Activated CD4-positive, alpha-beta T cell treated with anti-CD3 and anti-CD28 coated beads, Interleukin-2, amount 50 U/mL, for 16 hours (primary cell): ENCODE measurements around the gene GPR150.

ENCODE experiments used
- DNase-seq: peaks from one replicate; pipeline ENCODE4 v3.0.0-alpha.2; 2020

The GPR150 gene

DNA sequence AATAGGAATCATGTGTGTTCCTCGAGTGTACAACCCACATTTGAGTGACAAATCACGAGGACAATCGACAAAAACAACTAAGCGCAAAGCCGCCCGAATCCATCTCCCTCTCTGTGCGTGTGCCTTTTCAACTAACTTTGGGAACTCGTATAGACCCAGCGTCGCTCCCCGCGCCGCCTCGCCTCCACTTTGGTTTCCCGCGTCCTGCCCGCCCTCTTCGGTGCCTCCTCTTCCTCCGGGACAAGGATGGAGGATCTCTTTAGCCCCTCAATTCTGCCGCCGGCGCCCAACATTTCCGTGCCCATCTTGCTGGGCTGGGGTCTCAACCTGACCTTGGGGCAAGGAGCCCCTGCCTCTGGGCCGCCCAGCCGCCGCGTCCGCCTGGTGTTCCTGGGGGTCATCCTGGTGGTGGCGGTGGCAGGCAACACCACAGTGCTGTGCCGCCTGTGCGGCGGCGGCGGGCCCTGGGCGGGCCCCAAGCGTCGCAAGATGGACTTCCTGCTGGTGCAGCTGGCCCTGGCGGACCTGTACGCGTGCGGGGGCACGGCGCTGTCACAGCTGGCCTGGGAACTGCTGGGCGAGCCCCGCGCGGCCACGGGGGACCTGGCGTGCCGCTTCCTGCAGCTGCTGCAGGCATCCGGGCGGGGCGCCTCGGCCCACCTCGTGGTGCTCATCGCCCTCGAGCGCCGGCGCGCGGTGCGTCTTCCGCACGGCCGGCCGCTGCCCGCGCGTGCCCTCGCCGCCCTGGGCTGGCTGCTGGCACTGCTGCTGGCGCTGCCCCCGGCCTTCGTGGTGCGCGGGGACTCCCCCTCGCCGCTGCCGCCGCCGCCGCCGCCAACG, at the start of gene GPR150:
GPR150 (plus strand) TSS at position 58 of the 840 bp plus-strand sequence; CDS start at position 247, 189 bp downstream.
- peak; percentile 46 for DNase-seq

DNA sequence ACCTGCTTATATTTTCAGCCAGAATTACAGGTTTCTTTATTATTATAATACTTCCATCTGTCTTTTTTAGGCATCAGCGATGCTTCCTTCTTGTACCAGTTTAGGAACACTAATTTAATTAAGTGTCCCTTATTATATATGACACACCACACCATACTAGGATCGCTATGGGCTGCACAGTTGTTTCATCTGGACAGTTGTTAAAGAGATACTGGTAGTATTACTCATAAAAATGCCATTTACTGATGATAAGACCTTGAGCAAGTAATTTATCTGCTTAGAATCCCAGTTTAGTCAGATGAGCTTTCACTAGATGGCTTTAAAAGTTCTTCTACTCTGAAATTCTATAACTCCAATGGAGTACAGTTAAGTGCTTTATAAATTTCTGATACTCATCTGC, 47.9 kb upstream of the GPR150 start:
- DNase-seq, result no peak

DNA sequence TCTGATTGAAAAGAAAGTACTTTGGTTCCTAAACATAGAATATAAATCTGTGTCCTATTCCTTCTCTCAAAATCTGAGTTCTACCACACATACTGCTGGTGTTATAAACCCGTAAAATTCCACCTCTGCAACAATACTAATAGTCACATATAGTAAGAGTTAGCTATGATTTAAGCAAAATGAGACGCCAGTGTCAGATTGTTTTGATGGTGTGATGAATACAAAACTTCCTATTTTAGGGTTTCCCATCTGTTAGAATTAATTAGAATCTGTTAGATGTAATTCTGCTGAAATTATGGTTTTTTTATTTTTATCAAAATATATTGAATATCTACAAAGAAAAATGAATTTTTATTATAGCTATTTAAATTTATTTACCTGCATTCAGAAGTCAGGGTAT, 38.3 kb upstream of the GPR150 start:
- no peak for DNase-seq

DNA sequence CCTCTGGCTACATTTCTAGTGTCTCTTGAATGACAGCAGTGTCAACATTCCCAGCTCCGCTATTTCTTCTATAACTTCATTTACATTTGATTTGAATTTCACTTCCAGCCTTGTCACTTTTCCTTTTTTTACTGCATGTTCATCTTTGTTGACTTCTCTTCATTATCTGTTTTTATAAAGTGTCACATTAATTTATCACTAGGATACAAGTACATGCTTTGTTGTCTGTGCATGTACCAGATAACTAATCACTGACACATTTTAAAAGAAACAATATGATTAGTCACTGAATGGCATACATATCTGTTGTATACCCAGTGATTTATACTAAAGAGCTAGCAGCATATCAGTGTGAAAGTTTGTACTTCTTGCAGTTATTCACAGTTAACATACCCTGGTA, 35.9 kb upstream of the GPR150 start:
- no peak for DNase-seq

DNA sequence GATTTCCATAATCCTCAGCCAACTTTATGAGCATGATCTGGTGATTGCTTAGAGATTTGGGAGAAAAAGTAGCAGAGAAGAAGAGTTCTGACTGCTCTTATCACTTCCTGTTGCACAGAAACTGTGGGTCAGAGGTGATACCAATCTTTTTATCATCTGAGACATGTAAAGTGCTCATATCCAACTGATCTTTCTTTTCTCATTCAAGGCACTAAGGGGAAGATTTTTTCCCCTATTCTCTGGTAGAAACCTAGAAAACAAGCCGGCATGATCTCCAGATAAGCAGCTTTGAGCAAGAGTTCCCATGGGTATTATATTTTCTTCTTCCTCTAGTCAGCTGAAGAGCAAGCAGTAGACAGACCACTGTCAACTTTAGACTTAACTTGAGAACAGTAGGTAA, 29.0 kb upstream of the GPR150 start:
- DNase-seq, result peak; percentile 45

DNA sequence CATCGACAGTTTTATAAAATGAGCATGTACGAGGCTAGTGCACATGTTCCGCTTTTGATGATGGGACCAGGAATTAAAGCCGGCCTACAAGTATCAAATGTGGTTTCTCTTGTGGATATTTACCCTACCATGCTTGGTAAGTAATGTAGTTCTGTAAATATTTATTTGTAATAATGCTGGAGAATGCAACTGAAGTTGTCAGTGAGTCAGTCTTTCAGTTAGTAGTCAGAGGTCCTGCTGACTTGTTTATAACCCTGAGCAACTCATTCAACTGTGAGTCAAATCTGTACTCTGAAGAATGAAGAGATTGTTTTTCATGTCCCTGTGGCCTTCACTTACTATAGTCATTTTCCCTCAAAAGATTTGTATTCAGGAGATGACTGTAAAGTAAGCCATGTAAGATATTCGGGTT, 28.4 kb upstream of the GPR150 start:
- DNase-seq, result peak; percentile 90

DNA sequence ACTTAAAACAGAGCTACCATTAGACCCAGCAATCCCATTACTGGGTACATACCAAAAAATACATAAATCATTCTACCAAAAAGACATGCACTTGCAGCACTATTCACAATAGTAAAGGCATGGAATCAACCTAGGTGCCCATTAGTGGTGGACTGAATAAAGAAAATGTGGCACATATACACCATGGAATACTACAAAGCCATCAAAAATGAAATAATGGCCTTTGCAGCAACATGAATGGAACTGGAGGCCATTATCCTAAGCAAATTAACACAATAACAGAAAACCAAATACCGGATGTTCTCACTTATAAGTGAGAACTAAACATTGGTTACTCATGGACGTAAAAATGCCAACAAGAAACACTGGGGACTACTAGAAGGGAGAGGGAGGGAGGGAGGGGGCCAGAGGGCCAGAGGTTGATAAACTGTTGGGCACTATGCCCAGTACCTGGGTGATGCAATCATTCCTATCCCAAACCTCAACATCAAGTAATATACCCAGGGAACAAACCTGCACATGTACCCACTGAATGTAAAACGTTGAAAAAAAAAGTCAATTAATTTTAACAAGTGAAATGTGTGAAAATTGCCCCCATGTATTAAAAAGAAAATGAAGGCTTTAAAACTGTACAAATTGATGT, 24.5 kb upstream of the GPR150 start:
- DNase-seq, result no peak

DNA sequence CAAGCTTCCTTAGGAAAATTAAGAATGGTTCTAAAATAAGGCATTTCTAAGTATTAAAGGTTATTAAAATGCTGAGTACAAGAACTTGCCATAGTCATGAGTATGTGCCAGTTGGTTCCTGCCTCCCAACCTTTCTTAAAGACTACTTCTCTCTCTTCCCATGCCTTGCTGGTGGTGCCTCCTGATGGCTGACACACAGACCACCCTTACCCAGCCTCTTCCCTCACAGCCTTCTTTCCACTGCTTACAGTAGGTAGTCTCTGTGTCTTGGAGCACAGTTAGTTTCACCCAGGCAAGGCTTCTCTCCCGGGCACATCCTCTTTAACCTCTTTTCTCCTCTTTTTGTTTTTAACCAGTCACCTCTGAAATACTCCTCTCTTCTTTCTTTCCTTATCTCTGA, 20.6 kb upstream of the GPR150 start:
- DNase-seq, result no peak

DNA sequence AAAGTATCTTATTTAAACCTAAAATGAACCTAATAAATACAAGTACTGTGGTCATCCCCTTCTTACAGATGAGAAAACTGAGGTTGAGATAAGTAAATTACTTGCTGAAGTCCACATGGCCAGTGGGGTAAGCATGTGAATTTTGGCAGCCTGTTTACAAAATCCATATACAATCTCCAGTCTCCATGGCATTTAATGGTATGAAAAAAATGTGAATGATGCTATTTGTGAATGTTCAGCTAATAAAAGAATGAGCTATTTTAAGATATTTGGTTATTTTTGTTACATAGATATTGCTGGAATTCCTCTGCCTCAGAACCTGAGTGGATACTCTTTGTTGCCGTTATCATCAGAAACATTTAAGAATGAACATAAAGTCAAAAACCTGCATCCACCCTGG, 19.3 kb upstream of the GPR150 start:
- no peak for DNase-seq

DNA sequence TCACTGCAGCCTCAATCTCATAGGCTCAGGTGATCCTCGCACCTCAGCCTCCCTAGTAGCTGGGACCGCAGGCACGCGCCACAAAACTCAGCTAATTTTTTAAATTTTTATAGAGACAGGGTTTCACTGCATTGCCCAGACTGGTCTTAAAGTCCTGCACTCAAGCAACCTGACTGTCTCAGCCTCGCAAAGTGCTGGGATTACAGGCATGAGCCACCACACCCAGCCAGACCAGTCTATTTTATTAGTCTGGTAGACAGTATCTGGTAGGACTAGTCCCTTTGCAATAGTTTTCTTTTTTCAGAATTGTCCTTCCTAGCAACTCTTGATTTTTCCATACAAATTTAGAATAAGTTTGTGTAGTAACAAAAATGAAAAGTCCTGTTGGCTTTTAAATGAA, 14.1 kb upstream of the GPR150 start:
- DNase-seq, result no peak

DNA sequence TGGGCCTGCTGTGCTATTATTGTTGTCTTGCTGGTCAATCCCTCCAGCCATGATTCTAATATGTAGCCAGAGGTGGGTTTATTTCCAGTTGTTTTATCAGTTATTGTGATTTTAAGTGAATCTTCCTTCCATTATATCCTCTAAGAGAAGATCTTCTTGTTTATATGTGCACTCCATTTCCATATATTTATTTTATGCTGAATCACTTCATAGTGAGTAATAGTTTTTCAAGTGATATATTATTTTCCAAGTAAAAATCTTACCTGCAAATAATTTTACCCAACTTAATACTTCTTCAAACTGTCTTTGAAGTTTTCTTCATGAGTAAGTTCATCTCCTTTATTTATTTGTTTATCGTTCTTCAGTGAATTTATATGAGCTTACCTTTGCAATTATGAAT, 13.5 kb upstream of the GPR150 start:
- DNase-seq, result no peak

DNA sequence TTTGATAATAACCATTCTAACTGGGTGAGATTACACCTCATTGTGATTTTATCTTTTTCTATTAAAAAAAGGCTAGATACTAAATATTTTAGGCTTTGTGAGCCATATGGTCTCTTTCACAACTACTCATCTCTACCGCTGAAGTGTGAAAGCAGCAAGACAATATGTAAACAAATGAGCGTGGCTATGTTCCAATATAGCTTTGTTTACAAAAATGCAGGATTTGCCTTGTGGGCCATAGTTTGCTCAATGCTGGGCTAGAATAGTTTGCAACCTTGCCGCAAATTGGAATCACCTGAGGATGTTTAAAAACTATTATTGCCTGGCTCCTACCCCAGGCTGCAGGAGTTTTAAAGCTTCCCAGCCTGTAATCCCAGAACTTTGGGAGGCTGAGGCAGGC, 10.2 kb upstream of the GPR150 start:
- DNase-seq, result no peak

DNA sequence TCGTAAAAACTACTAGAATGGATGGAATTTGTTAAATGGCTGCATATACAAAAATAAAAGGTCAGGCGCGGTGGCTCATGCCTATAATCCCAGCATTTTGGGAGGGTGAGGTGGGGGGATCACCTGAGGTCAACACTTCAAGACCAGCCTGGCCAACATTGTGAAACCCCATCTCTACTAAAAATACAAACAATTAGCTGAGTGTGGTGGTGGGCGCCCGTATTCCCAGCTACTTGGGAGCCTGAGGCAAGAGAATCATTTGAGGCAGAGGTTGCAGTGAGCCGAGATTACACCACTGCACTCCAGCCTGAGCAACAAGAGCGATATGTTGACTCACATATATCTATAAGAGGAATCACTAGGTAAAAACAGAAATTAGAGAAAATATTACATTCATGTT, 9.3 kb upstream of the GPR150 start:
- no peak for DNase-seq

DNA sequence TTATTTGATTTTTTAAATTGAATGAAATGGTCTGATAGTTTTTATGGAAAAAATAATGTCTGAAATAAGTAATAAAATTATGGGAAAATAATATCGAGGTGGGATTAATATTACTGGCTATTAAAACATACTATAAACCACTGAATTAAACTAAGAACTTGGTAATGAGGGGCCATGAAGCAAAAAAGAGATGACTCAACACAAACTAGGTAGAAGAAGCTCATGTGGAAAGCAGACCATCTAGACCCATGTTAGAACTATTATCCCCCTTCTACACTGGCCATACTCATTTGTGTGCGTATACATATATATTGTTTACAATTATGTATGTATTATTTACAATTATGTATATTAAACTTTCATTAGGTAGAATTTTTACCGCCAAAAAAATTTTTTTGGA, 8.5 kb upstream of the GPR150 start:
- no peak for DNase-seq

DNA sequence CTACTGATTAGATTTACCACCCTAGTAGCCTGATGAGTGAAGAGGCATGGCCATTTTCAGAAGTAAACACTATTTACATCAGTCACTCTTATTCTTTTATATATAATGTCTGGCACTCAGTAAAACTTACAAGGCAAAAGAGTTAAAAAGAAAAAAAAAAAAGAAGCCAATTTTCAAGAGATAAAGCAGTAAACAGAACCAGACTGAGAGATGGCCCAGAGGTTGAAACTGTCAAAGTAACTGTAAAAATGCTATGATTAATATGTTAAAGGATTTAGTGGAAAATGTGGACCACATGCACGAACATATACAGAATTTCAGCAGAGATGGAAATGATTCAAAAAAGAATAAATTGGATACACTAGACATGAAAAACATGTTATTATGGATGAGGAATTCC, 6.4 kb upstream of the GPR150 start:
- no peak for DNase-seq

DNA sequence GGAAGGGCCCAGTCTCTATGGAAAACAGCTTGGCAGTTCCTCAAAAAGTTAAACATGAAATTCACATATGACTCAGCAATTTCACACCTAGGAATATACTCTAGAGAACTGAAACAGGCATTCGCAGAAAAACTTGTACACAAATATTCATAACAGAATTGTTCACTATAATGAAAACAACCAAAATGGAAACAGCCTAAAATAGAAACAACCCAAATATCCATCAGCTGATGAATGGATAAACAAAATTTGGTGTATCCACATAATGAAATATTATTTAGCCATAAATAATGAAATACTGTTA, 4.8 kb upstream of the GPR150 start:
- peak; percentile 44 for DNase-seq

DNA sequence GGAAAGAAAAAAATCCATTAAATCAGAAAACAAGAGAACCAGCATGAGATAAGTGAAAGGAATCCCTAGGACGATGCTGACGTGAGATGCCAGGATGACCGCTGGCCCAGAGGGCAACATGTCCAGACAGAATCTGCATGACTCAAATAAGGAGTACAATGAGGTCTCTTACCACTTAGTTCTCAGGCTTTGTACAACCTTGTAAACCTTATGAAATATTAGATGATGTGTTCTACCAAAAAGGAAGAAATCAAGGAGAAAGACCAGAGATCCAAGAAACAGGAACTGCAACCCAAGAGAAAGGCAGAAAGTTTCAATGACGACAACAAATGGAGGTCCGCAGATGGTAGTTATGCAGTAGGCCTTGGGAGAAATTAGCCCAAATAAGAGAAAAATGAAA, 2.8 kb upstream of the GPR150 start:
- no peak for DNase-seq

DNA sequence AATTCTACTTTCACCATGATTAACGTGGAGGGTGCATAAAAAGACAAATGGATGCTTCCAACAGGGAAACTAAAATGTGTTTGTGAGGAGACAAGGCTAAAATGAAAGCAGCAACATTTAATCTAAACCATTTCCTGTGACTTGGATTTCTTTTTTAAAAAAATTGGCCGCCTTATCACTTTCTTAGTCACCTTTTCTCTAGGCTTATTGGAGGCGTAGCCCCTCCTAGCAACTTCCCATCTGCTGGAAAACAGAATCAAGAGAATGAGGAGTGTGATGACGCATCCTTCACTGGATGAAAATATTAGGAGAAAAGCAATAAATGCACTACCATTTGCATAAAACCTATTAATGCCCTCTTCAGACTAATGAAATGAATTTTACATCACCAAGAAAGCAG, 791 bp upstream of the GPR150 start:
- DNase-seq, result no peak

DNA sequence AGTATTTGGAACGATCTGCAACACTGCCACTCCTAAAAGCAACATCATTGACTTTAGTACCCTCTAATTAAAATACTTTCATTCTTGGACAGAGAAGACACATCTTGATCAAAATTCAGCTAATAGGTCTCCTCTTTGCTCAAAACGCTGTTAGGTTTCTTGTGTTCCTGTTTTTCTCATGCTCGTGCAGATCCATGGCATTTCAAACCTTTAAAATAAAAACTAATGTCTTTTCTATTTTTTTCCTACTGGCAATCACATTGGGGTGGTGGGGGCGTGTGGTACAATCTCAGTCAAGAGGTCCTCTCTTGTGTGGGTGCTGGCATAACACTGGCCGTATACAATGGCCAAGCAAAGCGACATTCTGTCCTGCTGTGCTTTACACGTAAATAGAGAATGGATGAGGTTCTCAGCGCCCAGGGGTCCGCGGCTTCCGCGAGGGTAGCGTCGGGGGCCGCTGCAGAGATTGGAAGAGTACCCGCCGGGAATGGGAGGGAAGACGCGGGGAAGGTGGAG, 315 bp upstream of the GPR150 start:
- DNase-seq, result no peak

DNA sequence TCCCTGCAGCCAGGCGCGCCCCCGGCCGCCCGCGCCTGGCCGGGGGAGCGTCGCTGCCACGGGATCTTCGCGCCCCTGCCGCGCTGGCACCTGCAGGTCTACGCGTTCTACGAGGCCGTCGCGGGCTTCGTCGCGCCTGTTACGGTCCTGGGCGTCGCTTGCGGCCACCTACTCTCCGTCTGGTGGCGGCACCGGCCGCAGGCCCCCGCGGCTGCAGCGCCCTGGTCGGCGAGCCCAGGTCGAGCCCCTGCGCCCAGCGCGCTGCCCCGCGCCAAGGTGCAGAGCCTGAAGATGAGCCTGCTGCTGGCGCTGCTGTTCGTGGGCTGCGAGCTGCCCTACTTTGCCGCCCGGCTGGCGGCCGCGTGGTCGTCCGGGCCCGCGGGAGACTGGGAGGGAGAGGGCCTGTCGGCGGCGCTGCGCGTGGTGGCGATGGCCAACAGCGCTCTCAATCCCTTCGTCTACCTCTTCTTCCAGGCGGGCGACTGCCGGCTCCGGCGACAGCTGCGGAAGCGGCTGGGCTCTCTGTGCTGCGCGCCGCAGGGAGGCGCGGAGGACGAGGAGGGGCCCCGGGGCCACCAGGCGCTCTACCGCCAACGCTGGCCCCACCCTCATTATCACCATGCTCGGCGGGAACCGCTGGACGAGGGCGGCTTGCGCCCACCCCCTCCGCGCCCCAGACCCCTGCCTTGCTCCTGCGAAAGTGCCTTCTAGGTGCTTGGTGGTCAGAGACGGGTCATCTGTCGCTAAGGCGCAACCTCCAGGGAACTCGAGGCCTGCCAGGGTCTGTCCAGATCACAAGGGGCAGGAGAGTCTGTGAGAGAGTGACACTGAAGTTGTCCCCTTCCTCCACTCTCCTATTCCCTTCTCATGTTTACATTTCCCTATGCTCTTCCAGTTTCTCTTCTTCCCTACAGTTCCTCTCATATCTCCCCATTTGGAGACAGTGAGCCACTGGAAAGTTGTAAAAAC, 1.3 kb downstream of the GPR150 start:
- DNase-seq, result peak; percentile 30

DNA sequence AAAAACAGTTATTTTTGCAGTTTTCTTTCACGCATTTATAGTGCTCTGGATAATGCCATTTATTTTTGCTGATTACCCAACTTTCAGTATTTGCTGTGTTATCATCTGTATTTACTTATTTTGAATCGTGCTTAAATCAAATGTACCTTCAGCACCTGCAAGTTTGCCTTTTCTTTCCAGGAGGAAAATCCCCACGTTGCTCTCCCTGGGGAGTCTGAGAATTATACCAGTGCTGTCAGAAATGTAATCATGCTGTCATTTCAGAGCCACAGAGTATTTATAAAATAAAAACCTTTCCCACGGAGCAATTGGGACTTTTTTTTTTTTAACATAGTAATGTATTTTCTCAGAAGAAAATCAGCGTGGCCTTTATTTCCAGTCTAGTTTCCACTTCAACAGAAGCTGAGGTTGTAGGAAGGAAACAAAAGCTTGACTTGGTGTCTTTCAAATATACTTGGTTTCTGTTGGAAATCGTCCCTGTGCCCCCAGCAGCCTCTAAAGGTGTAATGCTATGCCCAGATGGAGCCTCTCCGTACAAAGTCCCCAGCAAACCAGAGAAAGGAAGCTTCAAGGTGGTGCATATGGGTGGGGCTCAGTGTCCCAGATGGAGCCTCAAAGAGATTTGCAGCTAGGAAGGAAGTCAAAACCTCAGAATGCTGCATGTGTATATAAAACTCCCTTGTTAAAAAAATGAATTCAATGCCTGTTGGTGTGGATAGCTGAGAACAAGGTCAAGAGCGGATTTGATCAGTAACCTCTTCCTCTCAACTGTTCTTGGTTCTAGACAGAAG, 2.1 kb downstream of the GPR150 start:
- DNase-seq, result no peak

DNA sequence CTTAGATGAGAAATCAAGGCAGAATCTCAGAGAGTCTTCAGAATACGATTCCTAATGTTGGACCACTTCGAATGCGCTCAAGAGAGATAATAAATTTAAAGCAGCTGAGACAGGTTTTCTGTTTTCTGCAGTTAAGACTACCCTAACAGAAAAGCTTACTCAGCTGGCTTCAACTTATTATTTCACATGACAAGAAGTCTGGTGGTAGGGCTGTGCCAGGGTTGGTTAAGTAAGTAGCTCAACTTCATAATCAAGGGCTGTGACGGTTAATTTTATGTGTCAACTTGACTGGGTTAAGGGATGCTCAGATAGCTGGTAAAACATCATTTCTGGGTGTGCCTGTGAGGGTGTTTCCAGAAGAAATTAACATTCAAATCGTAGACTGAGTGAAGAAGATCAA, 3.8 kb downstream of the GPR150 start:
- DNase-seq, result no peak

DNA sequence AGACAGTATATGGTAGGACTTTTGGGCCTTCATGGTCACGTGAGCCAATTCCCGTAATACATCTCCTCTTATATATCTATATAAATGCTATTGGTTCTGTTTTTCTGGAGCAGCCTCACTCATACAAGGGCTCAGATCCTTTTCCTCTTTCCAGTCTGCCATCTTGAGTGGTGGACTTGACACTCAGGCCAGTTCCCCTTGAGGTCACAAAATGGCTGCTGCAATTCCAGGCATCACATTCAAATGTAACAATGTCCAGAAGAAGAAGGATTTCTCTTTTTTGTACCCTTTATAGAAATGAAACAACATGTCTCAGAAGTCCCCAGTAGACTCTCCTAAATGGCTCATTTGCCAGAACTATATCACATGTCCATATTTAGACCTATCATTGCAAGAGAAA, 4.5 kb downstream of the GPR150 start:
- DNase-seq, result no peak
